Measurements from ENCODE around the gene IPO13.

IPO13 gene

DNA sequence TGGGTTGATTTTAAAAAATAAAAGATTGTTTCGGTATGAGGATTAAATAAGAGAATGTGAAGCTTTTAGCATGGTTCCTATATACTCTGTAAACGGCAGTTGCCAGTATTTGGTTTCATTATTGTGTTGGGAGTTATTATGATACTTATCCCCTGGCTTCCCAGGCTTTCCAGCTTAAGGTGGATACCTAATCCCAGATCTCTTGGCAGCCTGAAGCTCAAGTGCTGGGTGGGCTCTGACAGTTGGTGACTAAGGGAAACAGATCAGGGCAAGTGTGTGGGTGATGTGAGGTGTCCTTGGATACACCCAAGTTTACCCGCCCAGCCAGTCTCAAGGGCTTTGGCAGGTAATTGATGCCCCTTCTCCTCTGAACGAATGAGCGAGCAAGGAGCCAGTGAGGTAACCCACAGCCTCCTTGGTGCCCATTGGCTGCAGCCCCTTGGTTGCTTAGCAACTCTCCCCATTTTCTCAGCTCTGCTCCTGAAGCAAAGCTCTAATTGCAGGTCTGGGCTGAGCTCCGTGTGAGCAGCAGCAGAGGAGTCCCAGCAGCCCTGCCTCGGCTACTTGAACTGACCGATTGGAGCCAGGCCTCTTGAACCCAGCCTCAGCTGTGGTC lies 6.1 kb downstream of the IPO13 start:
- no peak for DNase-seq

DNA sequence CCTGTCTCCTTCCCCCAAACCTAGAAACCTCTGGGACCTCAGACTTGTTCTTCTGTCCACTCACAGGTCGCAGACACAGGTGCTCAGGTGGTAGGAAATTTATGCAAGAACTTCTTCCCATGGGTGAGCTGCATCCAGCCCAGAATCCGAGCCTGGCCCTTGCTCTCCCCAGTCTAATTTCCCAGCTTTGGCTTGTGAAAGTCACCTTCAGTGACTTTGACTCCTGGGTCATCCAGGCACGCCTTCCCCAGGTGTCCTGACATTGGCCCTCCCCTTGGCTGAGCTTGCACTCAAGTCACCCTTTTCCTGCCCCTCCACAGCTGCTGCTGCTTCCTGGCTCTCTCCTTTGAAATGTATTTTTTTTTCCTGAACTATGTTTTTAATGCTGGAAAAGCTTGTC lies 6.6 kb downstream of the IPO13 start:
- DNase-seq, result no peak

DNA sequence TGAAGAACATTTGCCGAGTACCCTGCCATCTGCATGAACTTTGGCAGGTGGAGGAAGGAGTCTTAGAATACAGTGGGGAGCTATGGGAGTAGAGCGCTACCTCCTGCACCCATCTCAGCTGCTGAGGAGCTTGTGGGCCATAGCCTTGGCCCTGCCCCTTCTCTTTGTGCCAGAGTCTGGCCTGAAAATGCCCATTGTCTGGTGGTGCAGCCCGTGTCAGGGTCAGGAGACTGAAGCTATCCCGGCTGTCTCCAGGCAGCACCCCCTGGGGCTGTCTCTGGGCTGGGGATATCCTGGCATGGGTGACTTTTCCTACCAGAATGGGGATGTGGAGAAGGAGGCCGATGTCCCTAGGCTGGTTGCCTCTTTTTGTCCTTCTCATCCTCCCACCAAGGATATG lies 7.3 kb downstream of the IPO13 start:
- no peak for DNase-seq

DNA sequence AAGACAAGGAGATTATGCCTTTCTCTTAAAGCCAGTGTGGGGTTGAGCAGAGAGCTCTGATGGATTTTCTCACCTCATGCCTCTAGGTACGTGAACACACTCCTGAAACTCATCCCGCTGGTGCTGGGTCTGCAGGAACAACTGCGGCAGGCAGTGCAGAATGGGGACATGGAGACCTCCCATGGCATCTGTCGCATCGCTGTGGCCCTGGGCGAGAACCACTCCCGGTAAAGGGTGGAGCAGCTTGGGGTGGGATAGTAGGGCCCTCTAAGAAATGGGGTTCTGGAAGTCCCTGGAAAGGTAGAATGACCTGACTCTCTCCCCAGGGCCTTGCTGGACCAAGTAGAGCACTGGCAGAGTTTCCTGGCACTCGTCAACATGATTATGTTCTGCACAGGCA lies 9.5 kb downstream of the IPO13 start:
- no peak for DNase-seq

DNA sequence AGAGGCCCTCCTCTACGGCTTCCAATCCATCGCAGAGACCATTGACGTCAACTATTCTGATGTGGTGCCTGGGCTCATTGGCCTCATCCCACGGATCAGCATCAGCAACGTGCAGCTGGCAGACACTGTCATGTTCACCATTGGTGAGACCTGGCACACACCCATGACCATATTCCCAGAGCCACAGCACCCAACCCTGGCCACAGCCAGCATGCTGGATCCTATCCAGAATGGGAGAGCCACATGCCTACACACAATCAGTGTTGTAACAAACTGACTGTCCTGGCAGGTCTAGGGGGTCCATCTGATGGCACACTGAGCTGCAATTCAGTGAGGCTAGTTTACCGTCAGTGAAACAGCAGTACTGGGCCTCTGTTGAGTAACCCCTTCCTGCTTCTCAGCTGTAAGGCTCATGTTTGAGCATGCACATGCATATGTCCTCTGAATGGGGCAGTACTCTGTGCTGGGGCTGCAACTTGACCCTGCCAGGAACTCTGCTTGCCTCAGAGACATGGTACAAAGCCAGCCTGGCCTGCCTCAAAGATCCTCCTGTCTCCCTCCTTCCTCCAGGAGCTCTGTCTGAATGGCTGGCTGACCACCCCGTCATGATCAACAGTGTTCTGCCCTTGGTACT lies 10.8 kb downstream of the IPO13 start:
- no peak for DNase-seq

DNA sequence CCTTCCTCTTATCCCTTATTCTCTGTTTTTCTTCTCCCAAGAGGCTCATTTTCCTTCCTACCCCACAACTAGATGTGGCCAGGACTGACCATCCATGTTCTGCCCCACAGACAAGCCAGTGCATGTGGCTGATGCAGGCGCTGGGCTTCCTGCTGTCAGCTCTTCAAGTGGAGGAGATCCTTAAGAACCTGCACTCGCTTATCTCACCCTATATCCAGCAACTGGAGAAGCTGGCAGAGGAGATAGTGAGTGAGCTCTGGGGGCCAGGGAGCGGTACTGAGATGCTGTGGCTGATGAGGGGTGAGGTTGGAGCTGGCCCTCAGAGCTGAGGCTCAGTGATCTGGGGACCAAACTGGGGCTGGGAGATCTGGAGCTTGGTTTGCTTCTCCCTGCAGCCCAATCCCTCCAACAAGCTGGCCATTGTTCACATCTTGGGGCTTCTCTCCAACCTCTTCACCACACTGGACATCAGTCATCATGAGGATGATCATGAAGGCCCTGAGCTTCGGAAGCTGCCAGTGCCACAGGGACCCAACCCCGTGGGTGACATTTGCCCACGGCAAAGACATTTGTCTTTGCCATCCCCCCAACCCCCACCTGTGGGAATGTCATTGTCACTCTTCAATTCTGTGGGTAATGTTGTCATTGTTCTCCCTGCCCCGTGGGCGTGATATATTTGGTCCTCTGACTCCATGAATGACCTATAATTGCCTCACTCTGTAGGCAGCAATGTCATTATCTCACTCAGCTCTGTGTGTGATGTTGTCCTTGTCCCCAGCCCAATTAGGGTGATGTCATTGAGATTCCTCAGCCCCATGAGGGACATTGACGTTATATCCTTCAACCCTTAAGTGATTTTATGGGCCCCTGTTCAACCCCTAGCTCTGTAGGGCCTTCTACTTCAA lies 11.9 kb downstream of the IPO13 start:
- DNase-seq, result no peak

DNA sequence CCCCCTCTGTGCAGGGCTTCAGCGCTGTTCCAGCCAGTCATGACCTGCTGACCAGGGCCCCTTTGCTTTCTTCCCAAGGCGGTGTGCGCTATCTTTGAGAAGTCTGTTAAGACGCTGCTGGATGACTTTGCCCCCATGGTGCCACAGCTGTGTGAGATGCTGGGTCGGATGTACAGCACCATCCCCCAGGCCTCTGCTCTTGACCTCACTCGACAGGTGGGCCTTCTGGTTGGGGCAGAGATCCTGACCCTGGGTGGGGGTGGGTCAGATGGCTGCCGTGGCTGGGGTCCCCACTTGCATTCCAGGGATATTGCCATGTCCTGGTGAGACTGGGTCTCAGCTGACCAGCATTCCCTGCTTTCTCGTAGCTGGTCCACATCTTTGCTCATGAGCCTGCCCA lies 14.0 kb downstream of the IPO13 start:
- DNase-seq, result no peak

DNA sequence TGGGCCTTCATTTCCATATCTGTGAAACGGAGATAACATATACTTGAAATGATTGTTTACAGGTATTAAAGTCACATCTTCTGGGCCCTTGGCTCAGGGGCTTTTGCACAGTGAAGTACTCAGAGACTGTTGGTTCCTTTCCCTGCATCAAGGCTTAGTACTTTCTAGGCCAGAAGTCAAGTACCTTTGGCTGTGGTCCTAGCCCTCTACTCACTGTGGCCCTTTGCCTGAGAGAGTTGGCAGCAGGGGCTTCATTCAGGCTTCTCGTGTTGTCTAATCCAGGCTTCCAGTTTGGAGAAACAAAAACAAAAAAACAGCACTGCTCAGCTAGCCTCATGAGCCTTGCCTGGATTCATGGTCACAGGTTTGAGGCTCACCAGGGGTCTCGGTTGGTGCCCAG lies 14.9 kb downstream of the IPO13 start:
- DNase-seq, result no peak

DNA sequence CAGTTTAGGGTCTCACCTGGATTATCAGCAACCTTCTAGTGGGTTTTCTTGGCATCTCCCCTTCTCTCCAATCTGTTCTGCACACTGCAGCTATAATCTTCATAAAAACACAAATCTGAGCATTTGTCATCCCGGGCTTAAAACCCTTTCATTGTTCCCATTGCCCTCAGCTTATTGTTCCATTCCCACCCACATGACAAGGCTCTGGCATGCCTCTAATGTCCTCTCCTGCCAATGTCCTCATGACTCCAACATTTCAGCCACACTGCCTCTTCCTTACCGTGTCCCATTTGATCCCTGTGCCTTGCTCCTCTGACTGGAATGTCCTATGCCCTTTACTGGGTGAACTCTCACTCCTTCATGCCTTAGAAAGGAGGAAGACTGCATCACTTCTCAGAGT lies 15.6 kb downstream of the IPO13 start:
- no peak for DNase-seq

DNA sequence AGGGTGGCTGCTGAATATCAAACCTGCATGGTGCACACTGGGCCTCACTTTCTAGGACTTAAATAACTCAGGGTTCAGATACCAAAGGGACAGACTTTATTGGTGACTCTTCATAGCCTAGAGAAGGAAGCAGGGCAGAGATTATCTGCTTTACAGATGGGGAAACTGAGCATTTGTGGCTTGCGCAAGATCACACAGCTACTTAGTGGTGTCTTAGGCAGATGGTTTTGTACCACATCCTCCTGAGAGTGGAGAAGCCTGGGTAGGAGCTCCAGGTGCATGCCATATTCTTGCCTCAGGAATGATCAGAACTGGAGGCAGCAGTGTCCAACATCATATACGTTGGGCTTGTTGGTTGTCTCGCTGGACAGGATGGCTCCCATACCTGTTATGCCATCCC lies 16.3 kb downstream of the IPO13 start:
- no peak for DNase-seq

DNA sequence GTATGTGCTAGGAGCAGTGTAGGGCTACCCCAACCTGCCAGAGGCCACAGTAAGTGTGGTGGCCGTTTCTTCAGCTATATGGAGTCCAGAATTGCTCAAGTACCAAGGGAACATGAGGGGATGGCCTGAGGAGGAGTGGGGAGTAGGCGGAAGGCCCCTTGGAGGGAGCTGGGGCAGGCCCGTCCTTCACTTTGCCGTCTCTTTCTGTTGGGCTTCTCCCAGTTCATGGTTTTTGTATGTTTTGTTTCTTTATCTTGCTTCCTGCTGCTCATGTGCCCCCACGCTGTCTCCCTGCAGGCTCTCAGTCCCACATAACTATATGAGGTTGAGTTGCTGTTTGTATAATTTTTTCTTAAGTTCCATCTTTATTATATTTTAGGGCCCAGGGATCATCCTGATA lies 17.1 kb downstream of the IPO13 start:
- no peak for DNase-seq

DNA sequence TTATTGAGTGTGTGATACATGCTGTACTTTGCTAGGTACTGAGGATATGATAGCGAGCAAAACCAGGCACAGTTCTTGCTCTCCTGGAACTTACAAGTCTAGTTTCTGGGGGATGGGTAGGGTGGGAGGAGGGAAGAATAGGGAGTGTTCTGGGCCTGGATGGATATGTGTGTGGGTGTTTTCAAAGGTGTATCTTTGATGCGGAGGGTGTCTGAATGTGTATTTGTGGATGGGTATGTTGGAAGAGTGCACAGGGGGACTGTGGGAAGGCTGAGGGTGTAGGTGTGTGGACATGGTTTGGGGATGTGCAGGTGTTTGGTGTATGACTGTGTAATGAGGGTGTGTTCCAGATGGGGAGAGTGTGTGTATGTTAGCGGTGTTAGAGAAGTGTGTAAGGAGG lies 18.6 kb downstream of the IPO13 start:
- DNase-seq, result no peak

DNA sequence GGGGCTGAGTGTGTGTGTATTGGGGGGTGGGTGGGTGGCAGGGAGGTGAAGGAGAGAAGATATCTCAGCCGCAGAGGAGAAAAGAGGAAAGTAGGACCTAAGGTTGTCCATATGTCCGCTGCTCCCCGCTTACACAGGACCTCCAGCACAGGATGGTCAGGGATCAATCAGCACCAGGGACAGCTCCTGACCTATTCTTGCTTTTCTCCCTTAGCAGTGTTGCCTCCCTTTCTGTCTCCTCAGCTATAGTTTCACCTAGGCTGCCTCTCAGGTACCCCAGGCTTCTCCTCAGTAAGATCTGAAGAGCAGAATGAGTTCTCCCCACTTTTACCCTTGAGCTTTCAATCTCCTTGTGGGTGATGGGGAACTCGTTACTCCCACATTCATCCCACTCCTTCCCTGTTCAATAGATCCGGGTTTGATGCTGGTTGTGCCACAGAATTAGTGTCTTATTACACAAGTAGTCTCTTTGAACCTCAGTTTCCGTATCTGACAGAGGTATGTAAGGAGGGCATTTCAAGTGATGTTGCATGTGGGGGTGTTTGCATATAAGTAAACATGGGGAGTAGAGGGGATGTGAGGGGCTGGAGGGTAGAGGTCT lies 21.7 kb downstream of the IPO13 start:
- peak in 1 of 2 donors; percentile 27 for DNase-seq

DNA sequence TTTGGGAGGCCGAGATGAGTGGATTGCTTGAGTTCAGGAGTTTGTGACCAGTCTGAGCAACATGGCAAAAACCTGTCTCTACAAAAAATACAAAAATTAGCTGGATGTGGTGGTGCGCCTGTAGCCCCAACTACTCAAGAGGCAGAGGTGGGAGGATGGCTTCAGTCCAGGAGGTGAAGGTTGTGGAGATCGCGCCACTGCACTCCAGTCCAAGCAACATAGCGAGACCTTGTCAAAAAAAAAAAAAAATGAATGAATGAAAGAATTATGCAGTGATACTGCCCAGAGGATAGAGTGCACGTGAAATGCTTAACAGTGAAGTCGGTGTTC lies 22.6 kb downstream of the IPO13 start:
- DNase-seq, result no peak

DNA sequence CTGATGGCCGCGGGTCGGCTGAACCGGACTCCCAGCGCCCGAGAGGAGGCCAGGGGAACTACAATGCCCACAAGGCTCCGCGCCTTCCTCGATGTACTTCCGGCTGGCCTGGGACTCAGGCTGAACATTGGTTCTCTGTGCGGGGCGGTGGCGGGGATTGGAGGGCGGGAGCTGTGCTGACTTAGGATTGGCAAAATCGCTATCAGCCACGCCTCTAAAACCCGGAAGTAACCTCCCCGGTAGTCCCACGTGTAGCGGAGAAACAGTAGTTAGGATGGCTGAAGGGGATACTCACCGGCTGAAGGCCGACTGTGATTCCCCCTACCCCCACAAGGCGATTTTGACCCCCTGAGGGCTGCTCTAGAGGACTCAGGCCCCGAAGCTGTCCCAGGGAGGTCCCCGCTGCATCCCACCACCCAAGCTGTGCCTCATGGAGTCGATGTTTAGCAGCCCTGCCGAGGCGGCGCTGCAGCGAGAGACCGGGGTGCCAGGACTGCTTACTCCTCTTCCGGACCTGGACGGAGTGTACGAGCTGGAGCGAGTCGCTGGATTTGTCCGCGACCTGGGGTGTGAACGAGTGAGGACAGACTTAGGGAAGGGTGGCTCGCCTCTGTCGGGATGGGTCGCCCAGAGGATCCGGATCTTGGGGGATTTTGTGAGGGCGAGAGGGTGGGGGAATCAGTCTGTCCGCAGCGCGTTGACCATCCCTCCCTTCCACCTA lies 23.2 kb downstream of the IPO13 start, which contains the start of gene DPH2:
DPH2 (plus strand) TSS at position 265 of the 721 bp plus-strand sequence; CDS start at position 431, 166 bp downstream.
- peak; percentile 96 to 97 for DNase-seq

DNA sequence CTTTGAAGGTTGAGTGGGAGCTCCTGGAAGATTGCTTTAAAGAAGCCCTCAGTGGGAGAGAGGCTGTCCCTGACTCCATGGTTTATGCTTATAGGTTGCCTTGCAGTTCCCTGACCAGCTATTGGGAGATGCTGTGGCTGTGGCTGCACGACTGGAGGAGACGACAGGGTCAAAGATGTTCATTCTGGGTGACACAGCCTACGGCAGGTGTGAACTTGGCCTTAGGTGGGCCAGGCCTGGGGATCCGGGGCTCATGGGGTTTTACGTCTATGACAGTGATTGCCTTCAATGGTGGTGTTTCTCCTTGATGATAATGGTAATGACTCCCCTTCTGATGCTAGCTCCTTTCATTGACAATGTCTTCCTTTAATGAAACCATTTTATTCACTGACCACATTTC lies 23.8 kb downstream of the IPO13 start:
- no peak for DNase-seq

DNA sequence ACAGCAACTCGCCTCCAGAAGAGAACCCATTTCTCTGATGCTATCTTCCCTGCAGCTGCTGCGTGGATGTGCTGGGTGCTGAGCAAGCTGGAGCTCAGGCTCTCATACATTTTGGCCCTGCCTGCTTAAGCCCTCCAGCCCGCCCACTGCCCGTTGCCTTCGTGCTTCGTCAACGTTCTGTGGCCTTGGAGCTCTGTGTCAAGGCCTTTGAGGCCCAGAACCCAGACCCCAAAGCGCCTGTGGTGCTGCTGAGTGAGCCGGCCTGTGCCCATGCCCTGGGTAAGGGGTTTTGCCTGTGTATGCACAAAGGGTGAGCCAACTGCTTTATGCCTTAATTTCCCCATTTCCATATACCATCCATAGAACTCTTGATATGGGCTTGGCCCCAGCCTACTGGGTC lies 24.2 kb downstream of the IPO13 start:
- DNase-seq, result no peak

DNA sequence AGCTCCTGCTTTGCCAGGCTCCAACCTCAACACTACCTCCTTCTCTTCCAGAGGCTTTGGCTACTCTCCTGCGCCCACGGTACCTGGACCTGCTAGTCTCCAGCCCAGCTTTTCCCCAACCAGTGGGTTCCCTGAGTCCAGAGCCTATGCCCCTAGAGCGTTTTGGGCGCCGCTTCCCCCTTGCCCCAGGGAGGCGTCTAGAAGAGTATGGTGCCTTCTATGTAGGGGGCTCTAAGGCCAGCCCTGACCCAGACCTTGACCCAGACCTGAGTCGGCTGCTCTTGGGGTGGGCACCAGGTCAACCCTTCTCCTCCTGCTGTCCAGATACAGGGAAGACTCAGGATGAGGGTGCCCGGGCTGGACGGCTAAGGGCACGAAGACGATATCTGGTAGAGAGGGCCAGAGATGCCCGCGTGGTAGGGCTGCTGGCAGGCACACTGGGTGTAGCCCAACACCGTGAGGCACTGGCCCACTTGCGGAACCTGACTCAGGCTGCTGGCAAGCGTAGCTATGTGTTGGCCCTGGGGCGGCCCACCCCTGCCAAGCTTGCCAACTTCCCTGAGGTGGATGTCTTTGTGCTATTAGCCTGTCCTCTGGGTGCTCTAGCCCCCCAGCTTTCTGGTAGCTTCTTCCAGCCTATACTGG lies 24.7 kb downstream of the IPO13 start:
- DNase-seq, result no peak

DNA sequence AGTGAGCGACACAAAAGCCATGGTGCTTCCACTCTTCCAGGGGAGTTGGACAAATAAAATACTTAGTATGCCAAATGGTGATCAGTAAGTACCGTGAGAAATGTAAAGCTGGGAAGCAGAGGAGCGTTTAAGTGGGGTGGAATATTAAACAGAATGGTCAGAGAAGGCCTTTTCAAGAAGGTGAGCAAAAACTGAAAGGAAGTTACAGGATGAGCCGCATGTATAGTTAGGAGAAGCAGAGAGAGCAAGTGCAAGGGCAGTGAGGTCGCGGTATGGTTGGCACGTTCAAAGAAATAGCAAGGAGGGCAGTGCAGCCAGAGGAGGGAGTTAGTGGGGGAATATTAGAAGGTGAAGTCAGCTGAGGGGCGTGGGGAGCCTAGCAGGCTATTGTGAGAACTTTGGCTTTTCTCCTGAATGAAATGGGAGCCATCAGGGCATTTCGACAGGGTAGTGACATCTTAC lies 27.3 kb downstream of the IPO13 start:
- DNase-seq, result no peak

DNA sequence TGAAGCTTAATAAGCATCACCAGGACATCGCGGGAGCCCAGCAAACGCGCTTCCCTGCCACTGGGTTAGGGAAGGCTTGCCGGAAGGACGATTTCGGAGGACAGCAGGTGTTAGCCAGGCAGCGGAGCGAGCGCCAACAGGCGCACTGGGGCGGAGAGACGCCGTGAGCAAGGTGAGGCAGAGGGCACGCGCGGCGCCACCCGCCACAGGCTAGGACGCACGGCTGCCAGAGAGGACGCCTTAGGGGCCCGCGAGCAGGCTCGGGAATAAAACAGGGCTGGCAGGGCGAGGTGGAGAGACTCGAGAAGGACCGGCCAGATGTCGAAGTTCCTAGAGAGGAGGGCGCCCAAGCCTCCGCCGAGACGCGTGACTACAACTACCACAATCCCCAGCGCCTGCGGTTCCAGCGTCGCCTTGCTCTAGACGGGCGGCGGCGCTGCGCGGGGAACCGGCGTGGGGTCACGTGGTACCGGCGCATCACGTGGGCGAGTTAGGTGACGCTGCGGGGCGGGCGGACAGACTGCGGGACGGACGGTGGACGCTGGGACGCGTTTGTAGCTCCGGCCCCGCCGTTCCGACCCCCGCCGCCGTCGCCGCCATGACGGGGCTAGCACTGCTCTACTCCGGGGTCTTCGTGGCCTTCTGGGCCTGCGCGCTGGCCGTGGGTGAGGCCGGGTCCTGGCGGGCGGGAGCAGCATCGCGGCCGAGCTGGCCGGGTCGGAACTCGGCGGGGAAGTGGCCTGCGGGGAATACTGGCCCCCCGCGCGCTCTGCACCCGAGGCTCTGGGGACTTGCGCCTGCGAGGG lies 27.9 kb downstream of the IPO13 start, which contains the start of gene ATP6V0B:
ATP6V0B (plus strand) TSS at position 518 of the 806 bp plus-strand sequence; CDS start at position 599, 81 bp downstream.
- DNase-seq, result peak; percentile 91

DNA sequence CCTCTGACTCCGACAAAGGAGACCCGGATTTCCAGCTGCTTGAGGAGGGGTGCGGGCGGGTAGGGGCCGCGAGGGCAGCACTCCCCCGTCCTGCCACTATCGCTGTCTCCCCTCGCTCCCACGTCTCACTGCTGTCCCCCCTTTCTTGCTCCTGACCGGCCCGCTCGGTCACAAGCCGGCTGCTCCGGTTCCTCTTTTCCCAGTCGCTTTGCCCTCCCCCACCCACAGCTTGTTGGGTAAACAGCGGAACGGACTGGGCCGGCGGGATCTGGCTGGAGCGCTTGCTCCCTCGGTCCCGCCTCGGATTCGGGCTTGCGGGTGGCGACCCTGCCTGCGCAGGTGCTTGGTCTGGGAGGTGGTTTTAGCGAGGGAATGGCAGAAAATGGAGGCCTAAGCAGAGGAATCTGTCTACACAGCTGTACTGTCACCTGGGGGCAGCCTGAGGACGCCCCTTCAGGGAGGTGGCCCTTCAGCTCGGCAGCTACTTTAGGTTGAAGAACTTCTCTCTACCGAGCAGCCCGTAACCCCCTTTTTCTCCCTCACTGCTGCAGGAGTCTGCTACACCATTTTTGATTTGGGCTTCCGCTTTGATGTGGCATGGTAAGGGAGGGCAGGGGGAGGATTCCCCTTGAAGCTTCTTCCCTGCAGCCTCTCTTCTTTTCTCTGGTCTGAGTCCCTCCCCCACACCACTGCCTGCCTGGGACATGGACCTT lies 28.7 kb downstream of the IPO13 start:
- DNase-seq, result peak; percentile 51 to 61

All from CD4-positive, alpha-beta T cell treated with Interleukin-4 for 1 hour (primary cell).